Esophagus squamous epithelium (tissue), 5 donors: ENCODE results near the gene FOSB. TPM values are rescaled to one million over a fixed set of nuclear protein-coding genes. Genes with fewer than 3 reads are reported as not detected.

ENCODE experiments used
- DNase-seq: peaks from one replicate; lab custom pipeline; 2025; lab: John Stamatoyannopoulos, UW
- H3K27ac ChIP-seq, 4 donors: fragments of 200-600 bp; sonication (generic); one replicate each; pipeline ENCODE4 v1.5.1; 2016 to 2019; ENCODE audit warnings: mild to moderate bottlenecking in 1 of 4
- H3K27me3 ChIP-seq, 4 donors: fragments of 200-600 bp; sonication (generic); 1 replicate in 3 of 4; 2 replicates in 1 of 4; pipeline versions ENCODE4 v1.5.1 to v1.6.0; 2017 to 2021; ENCODE audit warnings: antibody characterized with exemption in 1 of 4
- H3K36me3 ChIP-seq, 3 donors: fragments of 200-600 bp; sonication (generic); one replicate each; pipeline ENCODE4 v1.5.1; 2016 to 2019
- H3K4me1 ChIP-seq, 3 donors: fragments of 200-600 bp; sonication (generic); one replicate each; pipeline ENCODE4 v1.5.1; 2017 to 2019
- H3K4me3 ChIP-seq, 4 donors: fragments of 200-600 bp; sonication (generic); 1 replicate in 3 of 4; 2 replicates in 1 of 4; pipeline ENCODE4 v1.5.1; 2016 to 2019; ENCODE audit warnings: mild to moderate bottlenecking in 2 of 4, moderate library complexity in 1 of 4
- H3K9me3 ChIP-seq, 3 donors: fragments of 200-600 bp; sonication (generic); one replicate each; pipeline ENCODE4 v1.5.1; 2016 to 2019
- CTCF ChIP-seq, 6 experiments: fragments of 450-650 bp in 4 of 6; fragments of 200-600 bp in 2 of 6; sonication (generic) in 2 of 6; IDR thresholded peaks; one replicate each; pipeline ENCODE4 v1.5.1; 2016 to 2019; ENCODE audit warnings: antibody characterized with exemption in 6 of 6, mild to moderate bottlenecking in 4 of 6, moderate library complexity in 4 of 6
- POLR2A ChIP-seq, 4 donors: fragments of 450-650 bp; IDR thresholded peaks; one replicate each; pipeline ENCODE4 v1.6.1; 2017; ENCODE audit warnings: antibody characterized with exemption in 4 of 4, mild to moderate bottlenecking in 4 of 4, moderate library complexity in 3 of 4
- WGBS, 2 donors: methylation state at CpG; one replicate each; pipeline ENCODE4 v1.1.5; 2018; 5-methylcytosine and 5-hydroxymethylcytosine counted together
- intact Hi-C: fragments of 100-400 bp; cut with DNase I; formaldehyde crosslinking; loops from one replicate; pipeline ENCODE4 v1.15.0; 2022
- total RNA-seq, 4 donors: library from RNA; depleted of rRNA; stranded (reverse); fragments of >200 nt; gene quantifications; one replicate each; pipeline ENCODE4 v1.1.0, GENCODE V29; 2016
- donor health status: DM: yes; HTN: yes; CAD: no.

FOSB gene
- total RNA-seq, 4 donors from 2014 or later: 1.7 to 4.6 (median 2.5) TPM

- WGBS, 2 donors: 71 to 83% methylated on average over 11 to 35 of the region's 44 CpGs
- no peak overlapping the region for H3K27ac ChIP-seq
- no peaks in the 10 kb centered on the region for H3K36me3 ChIP-seq
- no peaks in the 10 kb centered on the region for H3K27me3 ChIP-seq
- DNase-seq: no peak
- intact Hi-C loops: no loop called here
- TF ChIP-seq POLR2A (IDR thresholded peaks at IDR 0.05): no peak
- no peak for TF ChIP-seq CTCF (IDR thresholded peaks at IDR 0.05)
- no peak overlapping the region for H3K4me3 ChIP-seq
- H3K4me1 ChIP-seq: peaks cover 19 to 39% (median 24%) of the 10 kb centered on the region in 3 donors
- no peaks in the 10 kb centered on the region for H3K9me3 ChIP-seq
Observed at GRCh38 chr19:45472563-45473366, 5.0 kb downstream of the FOSB start.

DNA sequence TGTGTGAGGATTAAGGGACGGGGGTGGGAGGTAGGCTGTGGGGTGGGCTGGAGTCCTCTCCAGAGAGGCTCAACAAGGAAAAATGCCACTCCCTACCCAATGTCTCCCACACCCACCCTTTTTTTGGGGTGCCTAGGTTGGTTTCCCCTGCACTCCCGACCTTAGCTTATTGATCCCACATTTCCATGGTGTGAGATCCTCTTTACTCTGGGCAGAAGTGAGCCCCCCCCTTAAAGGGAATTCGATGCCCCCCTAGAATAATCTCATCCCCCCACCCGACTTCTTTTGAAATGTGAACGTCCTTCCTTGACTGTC lies 5.5 kb downstream of the FOSB start:
- Histone ChIP-seq H3K36me3 (no peaks in the 10 kb centered on the region), H3K9me3 (no peaks in the 10 kb centered on the region), H3K27me3 (no peaks in the 10 kb centered on the region), H3K4me1 (peaks cover 19 to 39% (median 24%) of the 10 kb centered on the region in 3 donors), H3K27ac (no peak overlapping the region), H3K4me3 (no peak overlapping the region)
- intact Hi-C loops: no loop called here
- 41 to 42% methylated on average over 4 to 5 of the region's 5 CpGs for WGBS, 2 donors
- no peak for DNase-seq
- no peak for TF ChIP-seq CTCF (IDR thresholded peaks at IDR 0.05)
- TF ChIP-seq POLR2A (IDR thresholded peaks at IDR 0.05): no peak

GRCh38 chr19:45473682-45474605 lies 6.1 kb downstream of the FOSB start:
- no peak overlapping the region for H3K27ac ChIP-seq
- intact Hi-C loops: no loop called here
- no peak for DNase-seq
- H3K9me3 ChIP-seq: no peaks in the 10 kb centered on the region
- WGBS, 2 donors: 77 to 82% methylated on average over 22 to 27 of the region's 27 CpGs
- no peaks in the 10 kb centered on the region for H3K36me3 ChIP-seq
- no peaks in the 10 kb centered on the region for H3K27me3 ChIP-seq
- H3K4me1 ChIP-seq: peaks cover 15 to 35% (median 17%) of the 10 kb centered on the region in 3 donors
- no peak for TF ChIP-seq POLR2A (IDR thresholded peaks at IDR 0.05)
- TF ChIP-seq CTCF (IDR thresholded peaks at IDR 0.05): no peak
- no peak overlapping the region for H3K4me3 ChIP-seq

DNA sequence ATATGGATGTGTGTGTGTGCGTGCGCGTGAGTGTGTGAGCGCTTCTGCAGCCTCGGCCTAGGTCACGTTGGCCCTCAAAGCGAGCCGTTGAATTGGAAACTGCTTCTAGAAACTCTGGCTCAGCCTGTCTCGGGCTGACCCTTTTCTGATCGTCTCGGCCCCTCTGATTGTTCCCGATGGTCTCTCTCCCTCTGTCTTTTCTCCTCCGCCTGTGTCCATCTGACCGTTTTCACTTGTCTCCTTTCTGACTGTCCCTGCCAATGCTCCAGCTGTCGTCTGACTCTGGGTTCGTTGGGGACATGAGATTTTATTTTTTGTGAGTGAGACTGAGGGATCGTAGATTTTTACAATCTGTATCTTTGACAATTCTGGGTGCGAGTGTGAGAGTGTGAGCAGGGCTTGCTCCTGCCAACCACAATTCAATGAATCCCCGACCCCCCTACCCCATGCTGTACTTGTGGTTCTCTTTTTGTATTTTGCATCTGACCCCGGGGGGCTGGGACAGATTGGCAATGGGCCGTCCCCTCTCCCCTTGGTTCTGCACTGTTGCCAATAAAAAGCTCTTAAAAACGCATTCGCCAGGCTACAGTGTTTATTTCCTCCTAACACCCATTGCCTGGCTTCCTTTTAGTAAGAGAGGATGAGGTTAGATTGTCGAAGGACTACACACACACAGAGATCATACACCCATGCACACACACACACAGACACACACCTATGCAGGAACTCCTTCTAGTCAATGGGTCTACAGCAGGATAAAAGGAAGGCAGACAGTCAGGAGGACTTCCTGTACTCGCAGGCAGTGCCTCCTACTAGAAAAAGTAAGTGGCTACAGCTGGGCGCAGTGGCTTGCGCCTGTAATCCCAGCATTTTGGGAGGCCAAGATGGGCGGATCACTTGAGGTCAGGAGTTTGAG lies 7.1 kb downstream of the FOSB start:
- Histone ChIP-seq H3K27ac (no peak overlapping the region), H3K4me3 (no peak overlapping the region), H3K27me3 (no peaks in the 10 kb centered on the region), H3K9me3 (no peaks in the 10 kb centered on the region), H3K36me3 (no peaks in the 10 kb centered on the region), H3K4me1 (peaks cover 13 to 32% (median 15%) of the 10 kb centered on the region in 3 donors)
- DNase-seq: no peak
- TF ChIP-seq CTCF (IDR thresholded peaks at IDR 0.05) (no peak), POLR2A (IDR thresholded peaks at IDR 0.05) (no peak)
- WGBS, 2 donors: 75 to 81% methylated on average over 25 to 28 of the region's 28 CpGs
- intact Hi-C loops: no loop called here
